ENCODE results near the gene MLXIP. TPM values are rescaled to one million over a fixed set of nuclear protein-coding genes. Genes with fewer than 3 reads are reported as not detected.

The MLXIP gene
- total and polyA plus RNA-seq, 2 experiments from 2014 or later = 16.2 to 23.0 TPM

- Histone ChIP-seq H3K36me3 (ENCODE audit: insufficient read depth) (no peaks in the 10 kb centered on the region), H4K20me1 (replicated peaks; ENCODE audit: insufficient read depth) (no peaks in the 10 kb centered on the region), H3K27me3 (ENCODE audit: insufficient read depth) (no peaks in the 10 kb centered on the region), H3K4me2 (peak overlapping the region; percentile 35; the same call in 1 of the 2 replicates), H2AFZ (no peak overlapping the region), H3K9me2 (ENCODE audit: insufficient read depth) (no peaks in the 10 kb centered on the region), H3K79me2 (replicated peaks; ENCODE audit: insufficient read depth) (0 out of 2 replicates have a peak, but pooled peaks cover 7% of the 10 kb centered on the region), H3F3A (replicated peaks; ENCODE audit: low read depth) (no peaks in the 10 kb centered on the region), H3K4me1 (ENCODE audit: insufficient read depth) (peaks cover 9% of the 10 kb centered on the region; the same call in 1 of the 2 replicates), H3K27ac (ENCODE audit: low read depth) (no peak overlapping the region), H3K4me3 (peak overlapping the region; percentile 17; the same call in 1 of the 2 replicates)
- H3K4me1 Mint-ChIP-seq = peaks cover 25% of the 10 kb centered on the region
- peaks cover 4% of the 10 kb centered on the region for H3K27me3 Mint-ChIP-seq (ENCODE audit: insufficient read depth, low read depth, poor library complexity)
- H3K36me3 Mint-ChIP-seq (ENCODE audit: low read depth) = peaks cover 30% of the 10 kb centered on the region
- H3K9me3 Mint-ChIP-seq = peaks cover 4% of the 10 kb centered on the region; the same call in 1 of the 3 replicates
- no peak for DNase-seq (ENCODE audit: low spot score)
- H3K4me3 Mint-ChIP-seq = peak overlapping the region; percentile 66
- ATAC-seq = peak; percentile 29
- TF ChIP-seq EZH2phosphoT487 (IDR thresholded peaks at IDR 0.05; ENCODE audit: unreplicated experiment) = no peak
- TF ChIP-seq STAT1 (IDR thresholded peaks at IDR 0.05; ENCODE audit: unreplicated experiment) = no peak
- no peak for TF ChIP-seq ZNF331 (CRISPR knock-in tag; IDR thresholded peaks at IDR 0.05; ENCODE audit: low read depth)
- TF ChIP-seq CREB1 (CRISPR knock-in tag; IDR thresholded peaks at IDR 0.05; ENCODE audit: low read depth) = no peak
- TF ChIP-seq NANOG (IDR thresholded peaks at IDR 0.05; ENCODE audit: borderline replicate concordance) = no peak
- no peak for TF ChIP-seq EZH2 (IDR thresholded peaks at IDR 0.05; ENCODE audit: low read depth, unreplicated experiment)
- no peak for TF ChIP-seq POLR2AphosphoS5 (IDR thresholded peaks at IDR 0.05; ENCODE audit: low read depth)
- TF ChIP-seq ZNF462 (CRISPR knock-in tag; IDR thresholded peaks at IDR 0.05) = no peak
- TF ChIP-seq ETS1 (IDR thresholded peaks at IDR 0.05) = no peak
- no peak for TF ChIP-seq ZNF114 (CRISPR knock-in tag; IDR thresholded peaks at IDR 0.05)
- TF ChIP-seq CTCF (conservative IDR thresholded peaks at IDR 0.05; ENCODE audit: low read depth in 2 of 2) = no peak
- no peak for TF ChIP-seq REST (IDR thresholded peaks at IDR 0.05; ENCODE audit: unreplicated experiment)
- TF ChIP-seq JUNB (IDR thresholded peaks at IDR 0.05; ENCODE audit: unreplicated experiment) = no peak
- H3K27ac Mint-ChIP-seq = peak overlapping the region; percentile 67; the same call in 1 of the 2 replicates
These were observed 13.6 kb upstream of the MLXIP start for GRCh38 chr12:122064780-122065588.
